Endodermal cell (in vitro differentiated cells): ENCODE results near the gene SNX20. TPM values are rescaled to one million over a fixed set of nuclear protein-coding genes. Genes with fewer than 3 reads are reported as not detected.
A peak's percentile ranks its signal among the peaks of the same experiment; 100 is the strongest.

ENCODE experiments used
- DNase-seq: peaks from one replicate; pipeline ENCODE4 v3.0.0-alpha.2; 2017
- H3K27ac ChIP-seq: 2 replicates; pipeline ENCODE4 v1.5.1; 2013; ENCODE audit warnings: mild to moderate bottlenecking, low read depth, low read length, moderate library complexity
- H3K27me3 ChIP-seq: 2 replicates; pipeline ENCODE4 v1.6.1; 2013; ENCODE audit warnings: mild to moderate bottlenecking, low read length, moderate library complexity; ENCODE audit not compliant: insufficient read depth, control insufficient read depth, poor library complexity, severe bottlenecking
- H3K36me3 ChIP-seq: 2 replicates; pipeline ENCODE4 v1.7.0; 2013; ENCODE audit warnings: mild to moderate bottlenecking, low read length, moderate library complexity; ENCODE audit not compliant: control insufficient read depth, insufficient read depth
- H3K4me1 ChIP-seq: one replicate; pipeline ENCODE4 v1.7.0; 2013; ENCODE audit warnings: low read length; ENCODE audit not compliant: control insufficient read depth, insufficient read depth
- H3K4me3 ChIP-seq: 2 replicates; pipeline ENCODE4 v1.5.1; 2013; ENCODE audit warnings: mild to moderate bottlenecking, low read length, moderate library complexity
- H3K9ac ChIP-seq: 2 replicates; pipeline ENCODE4 v1.6.1; 2013; ENCODE audit warnings: mild to moderate bottlenecking, low read length, moderate library complexity; ENCODE audit not compliant: poor library complexity, severe bottlenecking; ENCODE audit errors: extremely low read depth
- H3K9me3 ChIP-seq: 2 replicates; pipeline ENCODE4 v1.6.1; 2013; ENCODE audit warnings: mild to moderate bottlenecking, low read length, moderate library complexity; ENCODE audit not compliant: control insufficient read depth
- H3K27ac Mint-ChIP-seq: 2 replicates; pipeline ENCODE4 v1.8.0; 2020; ENCODE audit warnings: mixed read lengths
- H3K27me3 Mint-ChIP-seq: 2 replicates; pipeline ENCODE4 v1.8.0; 2021; ENCODE audit warnings: mild to moderate bottlenecking, mixed read lengths; ENCODE audit not compliant: insufficient read depth
- H3K36me3 Mint-ChIP-seq: 2 replicates; pipeline ENCODE4 v1.8.0; 2020; ENCODE audit warnings: low read depth, mixed read lengths
- H3K4me1 Mint-ChIP-seq: 2 replicates; pipeline ENCODE4 v1.8.0; 2020; ENCODE audit warnings: mixed read lengths
- H3K4me3 Mint-ChIP-seq: 2 replicates; pipeline ENCODE4 v1.8.0; 2020; ENCODE audit warnings: mild to moderate bottlenecking, moderate library complexity, mixed read lengths
- H3K9me3 Mint-ChIP-seq: 2 replicates; pipeline ENCODE4 v1.8.0; 2020; ENCODE audit warnings: mild to moderate bottlenecking, mixed read lengths
- WGBS, 2 experiments: methylation state at CpG; one replicate each; pipeline versions ENCODE4 v1.1.5 to v1.1.7; 2013; ENCODE audit warnings: missing lambda C conversion rate in 2 of 2, mixed read lengths in 1 of 2; ENCODE audit not compliant: insufficient coverage in 1 of 2, insufficient read length in 1 of 2; 5-methylcytosine and 5-hydroxymethylcytosine counted together
- total RNA-seq, 2 donors: library from RNA; stranded (reverse); fragmentation: NEBNext Ultra II Directional in 1 of 2; extraction: Animal tissue kit (Norgen Biotek cat#: 25700) in 1 of 2; gene quantifications; 2 replicates in 1 of 2; 3 replicates in 1 of 2; pipeline ENCODE4 v1.2.1, GENCODE V29; 2021
- TF ChIP-seq, protein P1 (sequence below): fragments of 200-600 bp; sonication (generic); conservative IDR thresholded peaks from 2 replicates; pipeline ENCODE4 v1.5.0; 2021; ENCODE audit warnings: antibody characterized with exemption, mild to moderate bottlenecking

Gene SNX20
- total RNA-seq, 2 donors from 2014 or later, result not detected

DNA sequence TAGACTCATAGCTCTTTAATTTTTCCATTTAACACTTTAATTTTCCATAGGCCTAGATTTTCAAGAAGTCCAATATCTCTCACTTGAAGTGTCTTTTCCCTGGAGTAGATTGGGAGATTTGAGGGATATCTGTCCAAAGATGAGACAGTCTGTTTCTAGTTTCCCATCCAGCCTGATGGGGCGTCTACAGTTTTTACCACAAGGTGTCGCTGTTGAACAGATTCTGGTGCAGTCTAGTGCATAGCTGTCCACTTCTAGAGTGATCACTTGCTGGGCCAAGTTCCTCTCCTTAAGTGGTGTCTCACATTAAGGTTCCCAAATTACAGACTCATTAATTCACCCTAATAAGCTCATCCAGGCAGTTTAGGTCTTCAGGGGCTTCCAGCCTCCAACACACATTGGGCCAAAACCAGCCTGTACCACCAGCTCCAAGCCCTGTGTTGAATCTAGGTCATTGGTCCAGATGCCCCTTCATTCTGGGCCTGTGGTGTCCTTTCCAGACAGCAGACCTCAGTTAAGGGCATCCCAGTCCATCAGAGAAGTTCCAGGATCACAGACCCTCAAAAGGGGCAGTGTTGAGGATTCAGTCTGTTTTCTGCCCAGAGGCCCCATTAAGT is 9.4 kb downstream of the SNX20 start:
- Mint-ChIP-seq H3K4me3 (no peak overlapping the region), H3K27me3 (peaks cover 19% of the 10 kb centered on the region), H3K9me3 (peaks cover 26% of the 10 kb centered on the region), H3K36me3 (peaks cover 3% of the 10 kb centered on the region), H3K4me1 (no peaks in the 10 kb centered on the region), H3K27ac (no peak overlapping the region)
- Histone ChIP-seq H3K27me3 (no peaks in the 10 kb centered on the region), H3K9me3 (peaks cover 21% of the 10 kb centered on the region), H3K36me3 (no peaks in the 10 kb centered on the region), H3K4me1 (no peaks in the 10 kb centered on the region), H3K9ac (no peak overlapping the region), H3K27ac (no peak overlapping the region), H3K4me3 (peak overlapping the region; percentile 17)
- peak; percentile 82 for DNase-seq
- WGBS, 2 experiments, result 34 to 53% methylated on average over 2 of the region's 2 CpGs
- TF ChIP-seq, protein P1, sequence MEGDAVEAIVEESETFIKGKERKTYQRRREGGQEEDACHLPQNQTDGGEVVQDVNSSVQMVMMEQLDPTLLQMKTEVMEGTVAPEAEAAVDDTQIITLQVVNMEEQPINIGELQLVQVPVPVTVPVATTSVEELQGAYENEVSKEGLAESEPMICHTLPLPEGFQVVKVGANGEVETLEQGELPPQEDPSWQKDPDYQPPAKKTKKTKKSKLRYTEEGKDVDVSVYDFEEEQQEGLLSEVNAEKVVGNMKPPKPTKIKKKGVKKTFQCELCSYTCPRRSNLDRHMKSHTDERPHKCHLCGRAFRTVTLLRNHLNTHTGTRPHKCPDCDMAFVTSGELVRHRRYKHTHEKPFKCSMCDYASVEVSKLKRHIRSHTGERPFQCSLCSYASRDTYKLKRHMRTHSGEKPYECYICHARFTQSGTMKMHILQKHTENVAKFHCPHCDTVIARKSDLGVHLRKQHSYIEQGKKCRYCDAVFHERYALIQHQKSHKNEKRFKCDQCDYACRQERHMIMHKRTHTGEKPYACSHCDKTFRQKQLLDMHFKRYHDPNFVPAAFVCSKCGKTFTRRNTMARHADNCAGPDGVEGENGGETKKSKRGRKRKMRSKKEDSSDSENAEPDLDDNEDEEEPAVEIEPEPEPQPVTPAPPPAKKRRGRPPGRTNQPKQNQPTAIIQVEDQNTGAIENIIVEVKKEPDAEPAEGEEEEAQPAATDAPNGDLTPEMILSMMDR, result peak; percentile 92

DNA sequence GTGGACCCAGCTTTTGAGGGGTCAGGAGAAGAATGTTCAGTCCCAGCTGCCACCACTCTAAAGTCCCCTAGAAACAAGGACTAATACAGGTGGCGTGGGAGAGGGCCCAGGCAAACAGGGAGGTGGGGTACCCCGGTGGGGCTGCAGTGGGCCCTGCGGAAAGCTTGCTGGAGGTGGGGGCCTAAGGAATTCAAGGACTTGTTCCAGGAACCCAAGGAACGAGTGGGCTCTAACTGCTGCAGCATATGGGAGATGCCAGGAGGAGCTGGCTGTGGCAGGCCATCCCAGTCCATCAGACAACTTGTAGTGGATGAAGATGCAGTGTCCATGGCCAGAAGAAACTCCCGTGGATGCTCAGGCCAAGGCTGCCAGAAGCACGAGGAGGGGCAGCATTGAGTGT is 10.6 kb downstream of the SNX20 start:
- no peak overlapping the region for H3K4me3 Mint-ChIP-seq

DNA sequence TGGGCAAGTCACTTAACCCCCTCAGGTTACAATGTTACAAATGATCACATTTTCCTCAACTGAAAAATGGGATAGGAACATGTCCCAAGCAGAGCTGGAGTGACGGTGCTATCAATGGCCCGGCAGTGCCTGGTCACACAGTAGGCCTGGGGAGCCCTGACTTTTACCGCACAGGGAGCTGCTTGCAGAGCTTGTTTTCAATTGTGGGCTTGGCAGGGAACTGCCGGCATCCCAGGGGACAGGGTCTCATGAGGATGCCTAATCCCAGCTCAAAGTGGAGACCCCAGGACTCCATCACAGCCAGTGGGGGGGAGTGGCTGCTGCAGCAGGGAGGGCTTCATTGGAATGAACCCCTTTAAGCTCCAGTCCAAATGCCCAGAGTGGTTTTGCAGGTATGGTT is 11.4 kb downstream of the SNX20 start:
- H3K4me1 Mint-ChIP-seq, result no peaks in the 10 kb centered on the region
- H3K9me3 Mint-ChIP-seq, result peaks cover 28% of the 10 kb centered on the region
- TF ChIP-seq, protein P1, result no peak
- Histone ChIP-seq H3K36me3 (no peaks in the 10 kb centered on the region), H3K4me3 (no peak overlapping the region), H3K27ac (no peak overlapping the region), H3K4me1 (no peaks in the 10 kb centered on the region), H3K27me3 (no peaks in the 10 kb centered on the region), H3K9me3 (peaks cover 21% of the 10 kb centered on the region), H3K9ac (no peak overlapping the region)
- H3K36me3 Mint-ChIP-seq, result peaks cover 3% of the 10 kb centered on the region
- WGBS, 2 experiments, result 82 to 96% methylated on average over 2 to 4 of the region's 4 CpGs
- no peak overlapping the region for H3K27ac Mint-ChIP-seq
- peaks cover 23% of the 10 kb centered on the region for H3K27me3 Mint-ChIP-seq
- no peak overlapping the region for H3K4me3 Mint-ChIP-seq
- no peak for DNase-seq

More for the DNA sequence above, 10.6 kb downstream of the SNX20 start:
- Histone ChIP-seq H3K4me1 (no peaks in the 10 kb centered on the region), H3K9me3 (peaks cover 21% of the 10 kb centered on the region), H3K27ac (no peak overlapping the region), H3K27me3 (no peaks in the 10 kb centered on the region), H3K36me3 (no peaks in the 10 kb centered on the region), H3K4me3 (no peak overlapping the region), H3K9ac (no peak overlapping the region)
- H3K27me3 Mint-ChIP-seq, result peaks cover 19% of the 10 kb centered on the region
- H3K27ac Mint-ChIP-seq, result no peak overlapping the region
- H3K36me3 Mint-ChIP-seq, result peaks cover 3% of the 10 kb centered on the region
- no peak for DNase-seq
- H3K4me1 Mint-ChIP-seq, result no peaks in the 10 kb centered on the region
- WGBS, 2 experiments, result 93 to 94% methylated on average over 5 to 6 of the region's 6 CpGs
- TF ChIP-seq, protein P1, result no peak
- peaks cover 26% of the 10 kb centered on the region for H3K9me3 Mint-ChIP-seq
